ENCODE data around the gene DIAPH1.

- TF ChIP-seq TRIM28 (IDR thresholded peaks at IDR 0.05; ENCODE audit: borderline replicate concordance, low read length) (no peak), ZBTB26 (tag by site-specific recombination; optimal IDR thresholded peaks at IDR 0.05) (no peak)
- TF ChIP-seq, protein P1, sequence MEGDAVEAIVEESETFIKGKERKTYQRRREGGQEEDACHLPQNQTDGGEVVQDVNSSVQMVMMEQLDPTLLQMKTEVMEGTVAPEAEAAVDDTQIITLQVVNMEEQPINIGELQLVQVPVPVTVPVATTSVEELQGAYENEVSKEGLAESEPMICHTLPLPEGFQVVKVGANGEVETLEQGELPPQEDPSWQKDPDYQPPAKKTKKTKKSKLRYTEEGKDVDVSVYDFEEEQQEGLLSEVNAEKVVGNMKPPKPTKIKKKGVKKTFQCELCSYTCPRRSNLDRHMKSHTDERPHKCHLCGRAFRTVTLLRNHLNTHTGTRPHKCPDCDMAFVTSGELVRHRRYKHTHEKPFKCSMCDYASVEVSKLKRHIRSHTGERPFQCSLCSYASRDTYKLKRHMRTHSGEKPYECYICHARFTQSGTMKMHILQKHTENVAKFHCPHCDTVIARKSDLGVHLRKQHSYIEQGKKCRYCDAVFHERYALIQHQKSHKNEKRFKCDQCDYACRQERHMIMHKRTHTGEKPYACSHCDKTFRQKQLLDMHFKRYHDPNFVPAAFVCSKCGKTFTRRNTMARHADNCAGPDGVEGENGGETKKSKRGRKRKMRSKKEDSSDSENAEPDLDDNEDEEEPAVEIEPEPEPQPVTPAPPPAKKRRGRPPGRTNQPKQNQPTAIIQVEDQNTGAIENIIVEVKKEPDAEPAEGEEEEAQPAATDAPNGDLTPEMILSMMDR (tag by site-specific recombination; IDR thresholded peaks at IDR 0.05) = no peak
These were observed 141.0 kb downstream of the DIAPH1 start for GRCh38 chr5:141477815-141478214.
